ENCODE data around the gene MTFP1.
A peak's percentile ranks its signal among the peaks of the same experiment; 100 is the strongest.

The MTFP1 gene

DNA sequence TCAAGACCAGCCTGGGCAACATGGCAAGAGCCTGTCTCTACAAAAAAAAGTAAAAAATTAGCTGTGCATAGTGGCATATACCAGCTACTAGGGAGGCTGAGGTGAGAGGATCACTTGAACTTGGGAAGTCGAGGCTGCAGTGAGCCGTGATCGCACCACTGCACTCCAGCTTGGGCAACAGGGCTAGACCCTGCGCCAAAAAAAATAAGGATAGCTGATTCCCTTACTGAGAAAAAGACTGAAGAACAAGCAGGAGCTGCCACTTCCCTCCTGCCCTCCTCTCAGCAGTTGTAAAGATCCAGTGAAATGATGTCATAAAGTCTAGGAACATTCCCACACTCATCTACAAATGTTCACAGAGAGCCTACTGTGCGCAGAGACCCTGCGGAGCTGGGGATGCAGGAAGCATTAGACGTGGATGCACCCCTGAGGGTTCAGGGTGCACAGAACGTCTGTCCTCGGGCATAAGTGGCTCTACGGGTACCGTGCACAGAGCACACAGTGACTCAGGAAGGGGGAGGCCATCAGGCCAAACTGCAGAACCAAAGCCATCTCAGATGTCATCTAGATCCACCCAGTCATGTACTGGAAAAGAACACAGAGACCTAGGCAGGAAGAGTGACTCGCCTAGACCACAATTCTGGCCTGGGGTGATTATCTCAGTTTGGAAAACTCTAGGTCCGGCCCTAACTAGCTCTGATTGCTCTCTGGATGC, 17.0 kb upstream of the MTFP1 start:
- H3K9me3 ChIP-seq (ENCODE audit: control insufficient read depth, low read length) = no peaks in the 10 kb centered on the region
- peak overlapping the region; percentile 33 for H3K9ac ChIP-seq (ENCODE audit: low read length)
- peak; percentile 67 for DNase-seq
- H3K23ac ChIP-seq (ENCODE audit: low read length in 2 of 2) = no peak overlapping the region
- no peak overlapping the region for H3K4me2 ChIP-seq (ENCODE audit: low read length, poor library complexity, severe bottlenecking)
- H3K36me3 ChIP-seq (ENCODE audit: control insufficient read depth in 1 of 2, insufficient read depth in 2 of 2, low read depth in 1 of 2, low read length in 2 of 2) = peaks cover 54 to 59% of the 10 kb centered on the region in 2 experiments
- H2BK5ac ChIP-seq (ENCODE audit: low read depth, low read length, poor library complexity, severe bottlenecking) = no peak overlapping the region
- H3K79me1 ChIP-seq (replicated peaks; ENCODE audit: low read length, poor library complexity, severe bottlenecking) = peaks cover 14% of the 10 kb centered on the region
- H2AFZ ChIP-seq (ENCODE audit: low read depth, low read length) = no peak overlapping the region
- no peak overlapping the region for H2BK12ac ChIP-seq (ENCODE audit: low read length in 2 of 2)
- no peak overlapping the region for H2BK120ac ChIP-seq (ENCODE audit: low read depth, low read length)
- H4K91ac ChIP-seq (ENCODE audit: low read length) = no peak overlapping the region
- no peak overlapping the region for H3K27ac ChIP-seq (ENCODE audit: low read length, poor library complexity, severe bottlenecking)
- H2AK5ac ChIP-seq (ENCODE audit: low read length, severe bottlenecking) = no peak overlapping the region
- no peak overlapping the region for H3K4me3 ChIP-seq (ENCODE audit: insufficient read depth in 1 of 2, low read depth in 1 of 2, low read length in 2 of 2)
- H2BK15ac ChIP-seq (ENCODE audit: low read depth, poor library complexity, severe bottlenecking) = no peak overlapping the region
- no peaks in the 10 kb centered on the region for H3K27me3 ChIP-seq (ENCODE audit: control insufficient read depth in 1 of 2, insufficient read depth in 1 of 2, low read length in 2 of 2)
- H3K4me1 ChIP-seq (ENCODE audit: control insufficient read depth, insufficient read depth, low read depth, low read length) = peaks cover 2% of the 10 kb centered on the region
- 63% methylated on average over 13 of the region's 13 CpGs for WGBS
- H3K14ac ChIP-seq (ENCODE audit: low read length in 2 of 2) = no peak overlapping the region
- no peak overlapping the region for H3K18ac ChIP-seq (ENCODE audit: low read depth in 1 of 2, low read length in 2 of 2)
- no peak overlapping the region for H3K4ac ChIP-seq (ENCODE audit: low read depth in 1 of 2, low read length in 2 of 2)
- H4K8ac ChIP-seq (ENCODE audit: low read length) = no peak overlapping the region

DNA sequence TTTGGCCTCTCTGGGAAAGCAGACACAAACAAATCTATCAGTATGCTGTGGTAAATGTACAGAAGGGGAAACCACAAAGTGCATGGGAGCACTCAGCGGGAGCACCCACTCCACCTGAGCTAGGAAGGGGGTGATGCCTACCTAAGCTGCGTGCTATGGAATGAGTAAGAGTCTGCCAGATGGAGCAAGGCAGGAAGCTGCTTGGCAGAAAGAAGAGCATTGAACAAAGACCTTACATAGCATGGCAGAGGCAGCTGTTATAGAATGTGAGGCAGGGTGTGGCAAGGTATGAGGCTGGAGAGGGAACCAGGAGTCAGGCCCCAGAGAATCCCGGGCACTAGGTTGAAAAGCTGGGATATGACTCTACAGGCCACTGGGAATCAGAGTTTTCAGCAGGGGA, 13.8 kb upstream of the MTFP1 start:
- H3K18ac ChIP-seq (ENCODE audit: low read depth in 1 of 2, low read length in 2 of 2) = no peak overlapping the region
- H3K4me1 ChIP-seq (ENCODE audit: control insufficient read depth, insufficient read depth, low read depth, low read length) = peaks cover 7% of the 10 kb centered on the region
- H2AFZ ChIP-seq (ENCODE audit: low read depth, low read length) = no peak overlapping the region
- H3K4me3 ChIP-seq (ENCODE audit: insufficient read depth in 1 of 2, low read depth in 1 of 2, low read length in 2 of 2) = no peak overlapping the region
- no peak for DNase-seq
- H3K27me3 ChIP-seq (ENCODE audit: control insufficient read depth in 1 of 2, insufficient read depth in 1 of 2, low read length in 2 of 2) = no peaks in the 10 kb centered on the region
- no peak overlapping the region for H2AK5ac ChIP-seq (ENCODE audit: low read length, severe bottlenecking)
- no peak overlapping the region for H2BK12ac ChIP-seq (ENCODE audit: low read length in 2 of 2)
- H3K9me3 ChIP-seq (ENCODE audit: control insufficient read depth, low read length) = no peaks in the 10 kb centered on the region
- H3K79me1 ChIP-seq (replicated peaks; ENCODE audit: low read length, poor library complexity, severe bottlenecking) = peaks cover 8% of the 10 kb centered on the region
- no peak overlapping the region for H2BK120ac ChIP-seq (ENCODE audit: low read depth, low read length)
- 96% methylated on average over 3 of the region's 3 CpGs for WGBS
- no peak overlapping the region for H2BK5ac ChIP-seq (ENCODE audit: low read depth, low read length, poor library complexity, severe bottlenecking)
- H3K14ac ChIP-seq (ENCODE audit: low read length in 2 of 2) = no peak overlapping the region
- H3K23ac ChIP-seq (ENCODE audit: low read length in 2 of 2) = no peak overlapping the region
- H4K91ac ChIP-seq (ENCODE audit: low read length) = no peak overlapping the region
- no peak overlapping the region for H2BK15ac ChIP-seq (ENCODE audit: low read depth, poor library complexity, severe bottlenecking)
- H3K4ac ChIP-seq (ENCODE audit: low read depth in 1 of 2, low read length in 2 of 2) = no peak overlapping the region
- no peak overlapping the region for H3K27ac ChIP-seq (ENCODE audit: low read length, poor library complexity, severe bottlenecking)
- no peak overlapping the region for H4K8ac ChIP-seq (ENCODE audit: low read length)
- H3K4me2 ChIP-seq (ENCODE audit: low read length, poor library complexity, severe bottlenecking) = no peak overlapping the region
- no peak overlapping the region for H3K9ac ChIP-seq (ENCODE audit: low read length)
- peaks cover 70 to 72% of the 10 kb centered on the region in 2 experiments for H3K36me3 ChIP-seq (ENCODE audit: control insufficient read depth in 1 of 2, insufficient read depth in 2 of 2, low read depth in 1 of 2, low read length in 2 of 2)

DNA sequence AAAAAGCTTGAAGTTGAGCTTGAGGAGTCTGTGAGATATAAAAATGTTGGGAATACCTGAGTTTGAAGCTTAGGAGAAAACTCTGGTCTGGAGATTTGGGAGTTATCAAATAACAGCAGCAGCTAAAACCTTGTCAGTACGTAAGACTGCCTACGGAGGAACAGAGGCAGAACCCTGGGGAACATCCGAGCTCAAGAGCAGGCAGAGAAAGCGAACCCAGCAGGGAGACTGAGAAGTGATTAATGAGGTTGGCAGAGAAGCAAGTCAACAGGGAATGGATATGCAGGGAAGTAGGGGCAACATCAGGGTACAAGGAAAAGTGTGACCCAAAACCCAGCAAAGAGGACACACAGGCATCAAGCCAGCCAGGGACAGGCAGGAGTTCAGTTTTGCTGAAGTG, 12.6 kb upstream of the MTFP1 start:
- WGBS = 87% methylated on average over 4 of the region's 4 CpGs

DNA sequence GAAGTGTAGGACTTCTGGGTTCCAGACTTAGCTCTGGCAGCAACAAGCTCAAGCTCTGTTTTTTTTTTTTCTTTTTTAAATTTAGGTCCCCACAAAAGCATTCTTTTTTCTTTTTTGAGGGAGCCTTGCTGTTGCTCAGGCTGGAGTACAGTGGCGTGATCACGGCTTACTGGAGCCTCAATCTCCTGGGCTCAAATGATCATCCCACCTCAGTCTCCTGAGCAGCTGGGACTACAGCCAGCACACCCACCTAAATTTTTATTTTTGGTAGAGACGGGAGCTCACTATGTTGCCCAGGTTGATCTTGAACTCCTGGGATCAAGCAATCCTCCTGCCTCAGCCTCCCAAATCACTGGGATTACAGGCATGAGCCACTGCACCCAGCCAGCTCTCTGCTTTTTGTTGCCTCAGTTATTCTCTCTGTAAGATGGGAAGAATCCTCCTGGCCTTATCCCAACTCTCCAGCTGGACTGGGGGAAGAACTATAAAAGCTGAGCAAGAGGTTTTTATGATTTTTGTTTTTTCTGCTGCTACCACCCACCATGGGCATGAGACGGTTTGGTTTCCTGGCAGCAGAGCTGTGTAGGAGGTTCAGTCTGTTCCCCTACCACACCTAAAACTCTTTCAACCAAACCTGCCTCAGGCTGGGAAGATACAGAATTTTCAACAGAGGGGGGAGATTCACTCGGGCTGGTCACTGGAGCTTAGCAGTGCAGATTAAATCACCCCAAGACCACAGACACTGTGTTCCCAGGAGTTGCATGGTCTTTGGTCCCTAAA, 11.6 kb upstream of the MTFP1 start:
- no peak overlapping the region for H4K91ac ChIP-seq (ENCODE audit: low read length)
- H3K27me3 ChIP-seq (ENCODE audit: control insufficient read depth in 1 of 2, insufficient read depth in 1 of 2, low read length in 2 of 2) = no peaks in the 10 kb centered on the region
- H3K36me3 ChIP-seq (ENCODE audit: control insufficient read depth in 1 of 2, insufficient read depth in 2 of 2, low read depth in 1 of 2, low read length in 2 of 2) = peaks cover 67 to 74% of the 10 kb centered on the region in 2 experiments
- H3K79me1 ChIP-seq (replicated peaks; ENCODE audit: low read length, poor library complexity, severe bottlenecking) = peaks cover 9% of the 10 kb centered on the region
- no peak overlapping the region for H3K14ac ChIP-seq (ENCODE audit: low read length in 2 of 2)
- H2BK12ac ChIP-seq (ENCODE audit: low read length in 2 of 2) = no peak overlapping the region
- DNase-seq = no peak
- no peaks in the 10 kb centered on the region for H3K9me3 ChIP-seq (ENCODE audit: control insufficient read depth, low read length)
- no peak overlapping the region for H3K4me2 ChIP-seq (ENCODE audit: low read length, poor library complexity, severe bottlenecking)
- no peak overlapping the region for H3K18ac ChIP-seq (ENCODE audit: low read depth in 1 of 2, low read length in 2 of 2)
- peaks cover 7% of the 10 kb centered on the region for H3K4me1 ChIP-seq (ENCODE audit: control insufficient read depth, insufficient read depth, low read depth, low read length)
- no peak overlapping the region for H2AK5ac ChIP-seq (ENCODE audit: low read length, severe bottlenecking)
- no peak overlapping the region for H2BK120ac ChIP-seq (ENCODE audit: low read depth, low read length)
- H3K23ac ChIP-seq (ENCODE audit: low read length in 2 of 2) = no peak overlapping the region
- 95% methylated on average over 5 of the region's 5 CpGs for WGBS
- H3K27ac ChIP-seq (ENCODE audit: low read length, poor library complexity, severe bottlenecking) = no peak overlapping the region
- no peak overlapping the region for H3K4me3 ChIP-seq (ENCODE audit: insufficient read depth in 1 of 2, low read depth in 1 of 2, low read length in 2 of 2)
- H3K4ac ChIP-seq (ENCODE audit: low read depth in 1 of 2, low read length in 2 of 2) = no peak overlapping the region
- no peak overlapping the region for H4K8ac ChIP-seq (ENCODE audit: low read length)
- no peak overlapping the region for H2AFZ ChIP-seq (ENCODE audit: low read depth, low read length)
- H2BK15ac ChIP-seq (ENCODE audit: low read depth, poor library complexity, severe bottlenecking) = no peak overlapping the region
- H3K9ac ChIP-seq (ENCODE audit: low read length) = no peak overlapping the region
- H2BK5ac ChIP-seq (ENCODE audit: low read depth, low read length, poor library complexity, severe bottlenecking) = no peak overlapping the region

More for the DNA sequence above, 12.6 kb upstream of the MTFP1 start:
- no peaks in the 10 kb centered on the region for H3K9me3 ChIP-seq (ENCODE audit: control insufficient read depth, low read length)
- H3K18ac ChIP-seq (ENCODE audit: low read depth in 1 of 2, low read length in 2 of 2) = no peak overlapping the region
- peaks cover 9% of the 10 kb centered on the region for H3K79me1 ChIP-seq (replicated peaks; ENCODE audit: low read length, poor library complexity, severe bottlenecking)
- H3K27me3 ChIP-seq (ENCODE audit: control insufficient read depth in 1 of 2, insufficient read depth in 1 of 2, low read length in 2 of 2) = no peaks in the 10 kb centered on the region
- no peak overlapping the region for H3K27ac ChIP-seq (ENCODE audit: low read length, poor library complexity, severe bottlenecking)
- H3K4me2 ChIP-seq (ENCODE audit: low read length, poor library complexity, severe bottlenecking) = no peak overlapping the region
- peaks cover 9% of the 10 kb centered on the region for H3K4me1 ChIP-seq (ENCODE audit: control insufficient read depth, insufficient read depth, low read depth, low read length)
- no peak overlapping the region for H4K91ac ChIP-seq (ENCODE audit: low read length)
- no peak overlapping the region for H2BK5ac ChIP-seq (ENCODE audit: low read depth, low read length, poor library complexity, severe bottlenecking)
- DNase-seq = no peak
- no peak overlapping the region for H2BK15ac ChIP-seq (ENCODE audit: low read depth, poor library complexity, severe bottlenecking)
- no peak overlapping the region for H2AK5ac ChIP-seq (ENCODE audit: low read length, severe bottlenecking)
- no peak overlapping the region for H2AFZ ChIP-seq (ENCODE audit: low read depth, low read length)
- H3K9ac ChIP-seq (ENCODE audit: low read length) = no peak overlapping the region
- no peak overlapping the region for H2BK120ac ChIP-seq (ENCODE audit: low read depth, low read length)
- H3K14ac ChIP-seq (ENCODE audit: low read length in 2 of 2) = no peak overlapping the region
- no peak overlapping the region for H3K23ac ChIP-seq (ENCODE audit: low read length in 2 of 2)
- no peak overlapping the region for H2BK12ac ChIP-seq (ENCODE audit: low read length in 2 of 2)
- H3K4ac ChIP-seq (ENCODE audit: low read depth in 1 of 2, low read length in 2 of 2) = no peak overlapping the region
- peaks cover 69 to 72% of the 10 kb centered on the region in 2 experiments for H3K36me3 ChIP-seq (ENCODE audit: control insufficient read depth in 1 of 2, insufficient read depth in 2 of 2, low read depth in 1 of 2, low read length in 2 of 2)
- H3K4me3 ChIP-seq (ENCODE audit: insufficient read depth in 1 of 2, low read depth in 1 of 2, low read length in 2 of 2) = no peak overlapping the region
- no peak overlapping the region for H4K8ac ChIP-seq (ENCODE audit: low read length)

All from mesenchymal stem cell (in vitro differentiated cells and primary cell).